Measurements from ENCODE around the gene SLC1A5.
"Not testable (repeated sequence)": the region's sequence is repeated elsewhere in the genome, so short reads cannot be mapped to it uniquely, and the experiment has no call there.

The SLC1A5 gene

GRCh38 chr19:46766569-46767317, 21.7 kb downstream of the SLC1A5 start:
- no peak for DNase-seq

DNA sequence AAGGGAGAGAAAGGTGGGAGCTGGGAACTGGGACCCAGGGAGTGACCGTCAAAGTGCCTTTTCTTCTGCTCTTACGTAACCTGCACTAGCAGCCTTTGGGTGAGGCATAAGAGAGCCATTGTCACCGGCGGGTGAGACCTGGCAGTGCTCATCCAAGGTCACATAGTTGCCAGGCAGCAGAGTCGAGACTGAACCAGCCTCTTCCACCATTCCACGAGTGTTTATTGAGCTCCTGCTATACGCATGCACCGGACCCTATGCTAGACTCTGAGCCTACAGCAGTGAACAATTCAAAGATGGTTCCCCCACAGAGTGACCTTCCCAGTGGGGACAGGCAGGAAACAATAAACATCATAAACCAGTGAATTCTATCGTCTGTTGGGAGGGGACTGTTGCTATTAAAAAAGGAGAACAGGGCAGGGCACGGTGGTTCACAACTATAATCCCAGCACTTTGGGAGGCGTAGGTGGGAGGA, 23.5 kb downstream of the SLC1A5 start:
- no peak for DNase-seq

- DNase-seq: no peak
Measured at GRCh38 chr19:46762245-46762890, 26.0 kb downstream of the SLC1A5 start.

GRCh38 chr19:46761418-46761831, 27.0 kb downstream of the SLC1A5 start:
- no peak for DNase-seq

- not testable (repeated sequence) for DNase-seq
Measured at GRCh38 chr19:46760897-46761296, 27.5 kb downstream of the SLC1A5 start.

GRCh38 chr19:46760363-46760762, 28.0 kb downstream of the SLC1A5 start:
- DNase-seq: no peak

- no peak for DNase-seq
Measured at GRCh38 chr19:46759817-46760333, 28.5 kb downstream of the SLC1A5 start.

DNA sequence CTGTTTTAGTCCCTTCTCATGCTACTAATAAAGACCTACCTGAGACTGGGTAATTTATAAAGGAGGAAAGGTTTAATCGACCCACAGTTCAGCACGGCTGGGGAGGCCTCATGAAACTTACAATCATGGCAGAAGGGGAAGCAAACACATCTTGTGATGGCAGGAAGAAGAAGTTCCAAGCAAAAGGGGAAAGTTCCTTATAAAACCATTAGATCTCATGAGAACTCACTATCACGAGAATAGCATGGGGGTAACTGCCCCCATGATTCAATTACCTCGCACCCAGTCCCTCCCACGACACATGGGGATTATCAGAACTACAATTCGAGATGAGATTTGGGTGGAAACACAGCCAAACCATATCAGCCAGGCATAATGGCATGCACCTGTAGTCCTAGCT, 29.2 kb downstream of the SLC1A5 start:
- DNase-seq: no peak

- DNase-seq: no peak
Measured at GRCh38 chr19:46756544-46756888, 31.9 kb downstream of the SLC1A5 start.

DNA sequence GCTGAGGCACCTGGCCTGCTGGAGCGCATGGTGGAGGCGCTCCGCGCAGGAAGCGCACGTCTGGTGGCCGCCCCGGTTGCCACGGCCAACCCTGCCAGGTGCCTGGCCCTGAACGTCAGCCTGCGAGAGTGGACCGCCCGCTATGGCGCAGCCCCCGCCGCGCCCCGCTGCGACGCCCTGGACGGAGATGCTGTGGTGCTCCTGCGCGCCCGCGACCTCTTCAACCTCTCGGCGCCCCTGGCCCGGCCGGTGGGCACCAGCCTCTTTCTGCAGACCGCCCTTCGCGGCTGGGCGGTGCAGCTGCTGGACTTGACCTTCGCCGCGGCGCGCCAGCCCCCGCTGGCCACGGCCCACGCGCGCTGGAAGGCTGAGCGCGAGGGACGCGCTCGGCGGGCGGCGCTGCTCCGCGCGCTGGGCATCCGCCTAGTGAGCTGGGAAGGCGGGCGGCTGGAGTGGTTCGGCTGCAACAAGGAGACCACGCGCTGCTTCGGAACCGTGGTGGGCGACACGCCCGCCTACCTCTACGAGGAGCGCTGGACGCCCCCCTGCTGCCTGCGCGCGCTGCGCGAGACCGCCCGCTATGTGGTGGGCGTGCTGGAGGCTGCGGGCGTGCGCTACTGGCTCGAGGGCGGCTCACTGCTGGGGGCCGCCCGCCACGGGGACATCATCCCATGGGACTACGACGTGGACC, 32.4 kb downstream of the SLC1A5 start:
- no peak for DNase-seq

DNA sequence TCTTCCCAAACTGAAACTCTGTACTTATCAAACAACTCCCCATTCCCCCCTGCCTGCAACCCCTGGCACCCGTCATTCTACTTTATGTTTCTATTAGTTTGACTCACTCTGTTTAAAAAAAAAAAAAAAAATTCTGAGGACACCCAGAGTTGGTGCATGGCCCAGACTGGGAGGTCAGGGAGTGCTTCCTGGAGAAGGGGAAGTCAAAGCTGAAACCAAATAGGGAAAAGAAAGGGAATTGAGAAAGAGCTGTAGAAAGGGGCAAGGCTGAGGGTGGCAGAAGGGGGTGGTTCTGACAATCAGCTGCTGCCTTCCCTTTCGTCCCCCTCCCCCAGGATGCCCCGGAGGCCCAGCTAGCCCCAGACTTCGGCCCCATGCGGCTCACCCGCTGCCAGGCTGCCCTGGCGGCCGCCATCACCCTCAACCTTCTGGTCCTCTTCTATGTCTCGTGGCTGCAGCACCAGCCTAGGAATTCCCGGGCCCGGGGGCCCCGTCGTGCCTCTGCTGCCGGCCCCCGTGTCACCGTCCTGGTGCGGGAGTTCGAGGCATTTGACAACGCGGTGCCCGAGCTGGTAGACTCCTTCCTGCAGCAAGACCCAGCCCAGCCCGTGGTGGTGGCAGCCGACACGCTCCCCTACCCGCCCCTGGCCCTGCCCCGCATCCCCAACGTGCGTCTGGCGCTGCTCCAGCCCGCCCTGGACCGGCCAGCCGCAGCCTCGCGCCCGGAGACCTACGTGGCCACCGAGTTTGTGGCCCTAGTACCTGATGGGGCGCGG, 33.1 kb downstream of the SLC1A5 start:
- no peak for DNase-seq

DNA sequence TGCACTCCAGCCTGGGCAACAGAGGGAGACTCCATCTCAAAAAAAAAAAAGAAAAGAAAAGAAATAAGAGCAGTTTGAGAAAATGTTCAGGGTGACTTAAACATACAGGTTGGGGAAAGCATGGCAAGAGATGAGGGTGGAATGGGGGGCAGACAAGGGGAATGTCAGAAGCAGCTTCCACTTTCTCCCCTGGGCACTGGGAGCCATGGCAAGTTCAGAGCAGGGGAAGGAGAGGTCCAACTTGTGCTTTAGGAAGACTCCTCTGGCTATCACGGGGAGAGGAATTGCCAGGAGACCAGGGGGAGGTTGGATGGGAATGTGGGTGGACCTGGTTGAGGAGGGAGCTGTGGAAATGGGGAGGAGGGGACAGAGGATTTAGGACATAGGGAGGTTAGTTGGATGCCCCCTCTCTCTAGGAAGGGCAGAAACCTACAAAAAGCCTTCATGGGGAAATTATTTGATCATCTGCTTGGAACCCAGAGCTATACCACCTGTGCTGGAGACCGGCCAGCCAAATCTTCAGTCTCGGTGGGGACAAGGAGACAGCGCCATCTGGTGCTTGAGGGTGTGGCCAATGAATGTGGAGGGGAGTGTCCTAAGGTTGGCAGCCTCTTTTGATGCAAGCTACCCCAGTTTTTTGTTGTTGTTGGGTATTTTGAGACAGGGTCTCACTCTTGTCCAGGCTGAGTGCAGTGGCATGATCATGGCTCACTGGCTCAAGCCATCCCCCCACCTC, 34.8 kb downstream of the SLC1A5 start:
- DNase-seq: peak; percentile 57

- peak; percentile 71 for DNase-seq
Measured at GRCh38 chr19:46748325-46749109, 39.9 kb downstream of the SLC1A5 start.

GRCh38 chr19:46746281-46747057, 41.9 kb downstream of the SLC1A5 start, which contains the start of gene STRN4:
Gene STRN4, minus strand, starts transcription at chr19:46746450. Its CDS starts 20 bp downstream, at chr19:46746430.
- peak; percentile 78 for DNase-seq

- no peak for DNase-seq
Measured at GRCh38 chr19:46745521-46746280, 42.7 kb downstream of the SLC1A5 start, which contains the start of gene FKRP. Gene FKRP, plus strand, starts transcription at chr19:46746057. Its CDS starts 9,394 bp downstream, at chr19:46755451.

DNA sequence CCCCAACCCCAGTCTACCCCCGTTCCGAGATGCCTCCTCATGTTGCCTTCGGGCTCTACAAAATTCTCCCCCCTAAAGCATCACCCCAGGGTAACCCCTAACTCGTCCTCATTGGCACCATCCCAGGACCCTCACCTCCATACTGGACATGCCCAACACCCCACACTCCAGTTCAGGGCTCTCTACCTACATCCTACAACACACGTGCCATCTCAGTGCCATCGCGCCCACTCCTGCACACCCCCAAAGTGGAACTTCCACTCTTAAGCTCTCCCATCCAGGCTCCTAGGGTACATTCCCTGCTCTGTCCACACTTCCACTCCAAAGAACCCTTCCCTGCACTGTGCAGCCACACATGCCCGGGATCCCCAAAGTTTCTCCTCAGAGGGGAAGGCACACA, 43.4 kb downstream of the SLC1A5 start:
- DNase-seq: no peak

GRCh38 chr19:46744005-46744691, 44.2 kb downstream of the SLC1A5 start:
- no peak for DNase-seq

DNA sequence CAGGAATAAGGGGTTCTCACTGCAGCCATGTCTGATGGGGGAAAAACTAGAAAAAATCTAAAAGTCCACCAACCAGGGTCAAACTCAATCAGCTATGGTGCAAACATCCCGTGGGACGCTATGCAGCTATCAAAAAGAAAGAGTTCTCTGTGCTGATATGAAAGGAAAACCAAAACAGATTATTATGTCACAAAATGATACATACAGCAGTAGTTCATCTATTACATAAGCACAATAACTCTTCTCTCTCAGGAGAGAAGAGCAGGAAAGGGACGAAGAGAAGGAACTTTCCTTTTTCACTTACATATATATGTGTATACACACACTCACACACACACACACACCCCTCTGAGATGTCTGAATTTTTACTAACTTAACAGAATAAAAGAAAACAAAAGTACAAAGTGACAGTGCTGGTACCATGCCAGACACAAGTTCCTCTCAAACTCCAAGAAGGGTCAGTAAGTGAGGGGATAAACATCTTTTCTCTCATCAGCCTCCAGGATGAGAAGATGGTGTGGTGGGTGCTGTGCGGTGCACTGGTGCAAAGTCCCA, 45.4 kb downstream of the SLC1A5 start:
- no peak for DNase-seq
